Neural cell (in vitro differentiated cells): ENCODE results near the gene CTRB1. TPM values are rescaled to one million over a fixed set of nuclear protein-coding genes. Genes with fewer than 3 reads are reported as not detected.

Experiments
- H2AFZ ChIP-seq: fragments of 200-600, 300-800 bp; sonication (generic), shearing (Covaris generic); 2 replicates; pipeline ENCODE4 v1.6.0; 2014; ENCODE audit warnings: low read depth, mild to moderate bottlenecking, antibody characterized with exemption, low read length, moderate library complexity
- H3F3A ChIP-seq: fragments of 200-600 bp; shearing (Covaris generic); 2 replicates; pipeline ENCODE4 v1.6.1; 2016; ENCODE audit warnings: mild to moderate bottlenecking, moderate library complexity, mixed read lengths, antibody characterized with exemption, low read length; ENCODE audit not compliant: insufficient read depth, poor library complexity, severe bottlenecking
- H3K27ac ChIP-seq: fragments of 200-600, 300-800 bp; sonication (generic), shearing (Covaris generic); 2 replicates; pipeline ENCODE4 v1.5.1; 2014; ENCODE audit warnings: mild to moderate bottlenecking, low read length, moderate library complexity
- H3K27me3 ChIP-seq: fragments of 300-800, 200-600 bp; sonication (generic), shearing (Covaris generic); 2 replicates; pipeline ENCODE4 v1.6.0; 2014; ENCODE audit warnings: mild to moderate bottlenecking, low read depth, low read length, moderate library complexity; ENCODE audit not compliant: insufficient read depth
- H3K36me3 ChIP-seq: fragments of 300-800, 200-600 bp; sonication (generic), shearing (Covaris generic); 2 replicates; pipeline ENCODE4 v1.5.1; 2014; ENCODE audit warnings: mild to moderate bottlenecking, antibody characterized with exemption, low read length, moderate library complexity; ENCODE audit not compliant: insufficient read depth
- H3K4me2 ChIP-seq: fragments of 300-800, 200-600 bp; sonication (generic), shearing (Covaris generic); 2 replicates; pipeline ENCODE4 v1.6.0; 2014; ENCODE audit warnings: mild to moderate bottlenecking, low read length
- H3K4me3 ChIP-seq: fragments of 300-800, 200-600 bp; sonication (generic), shearing (Covaris generic); 2 replicates; pipeline ENCODE4 v1.5.1; 2014; ENCODE audit warnings: mild to moderate bottlenecking, low read length, moderate library complexity
- H3K79me2 ChIP-seq: fragments of 200-600 bp; shearing (Covaris generic); replicated peaks from 2 replicates; pipeline ENCODE4 v1.6.0; 2014; ENCODE audit warnings: mild to moderate bottlenecking, low read length, moderate library complexity; ENCODE audit not compliant: insufficient read depth
- H3K9ac ChIP-seq: fragments of 300-800, 200-600 bp; sonication (generic), shearing (Covaris generic); 2 replicates; pipeline ENCODE4 v1.6.1; 2016; ENCODE audit warnings: mild to moderate bottlenecking, low read length, mixed read lengths
- H3K9me2 ChIP-seq: fragments of 200-600 bp; shearing (Covaris generic); 2 replicates; pipeline ENCODE4 v1.6.1; 2016; ENCODE audit warnings: mild to moderate bottlenecking, low read length, mixed read lengths; ENCODE audit not compliant: insufficient read depth
- H3K9me3 ChIP-seq: fragments of 200-600, 300-800 bp; sonication (generic), shearing (Covaris generic); 2 replicates; pipeline ENCODE4 v1.6.1; 2016; ENCODE audit warnings: mild to moderate bottlenecking, mixed run types, low read length, moderate library complexity, mixed read lengths
- H4K20me1 ChIP-seq: fragments of 200-600 bp; shearing (Covaris generic); 2 replicates; pipeline ENCODE4 v1.6.1; 2016; ENCODE audit warnings: mild to moderate bottlenecking, mixed run types; ENCODE audit not compliant: insufficient read depth
- CTCF ChIP-seq: fragments of 450-650 bp; IDR thresholded peaks from 2 replicates; pipeline ENCODE4 v1.5.1; 2014; ENCODE audit warnings: antibody characterized with exemption, mild to moderate bottlenecking, moderate library complexity; ENCODE audit not compliant: poor library complexity, severe bottlenecking
- EP300 ChIP-seq: fragments of 450-650 bp; conservative IDR thresholded peaks from 2 replicates; pipeline ENCODE4 v1.6.1; 2014; ENCODE audit warnings: antibody characterized with exemption, mild to moderate bottlenecking, moderate library complexity; ENCODE audit not compliant: poor library complexity, severe bottlenecking
- EZH2 ChIP-seq: fragments of 200-600, 300-800 bp; shearing (Covaris generic), sonication (generic); IDR thresholded peaks from 2 replicates; pipeline ENCODE4 v1.6.1; 2014; ENCODE audit warnings: antibody characterized with exemption, low read length, borderline replicate concordance, mild to moderate bottlenecking; ENCODE audit not compliant: insufficient read depth, poor library complexity, severe bottlenecking
- MXI1 ChIP-seq: fragments of 450-650 bp; conservative IDR thresholded peaks from 2 replicates; pipeline ENCODE4 v1.6.1; 2014; ENCODE audit warnings: antibody characterized with exemption, mild to moderate bottlenecking; ENCODE audit not compliant: poor library complexity, severe bottlenecking
- POLR2AphosphoS5 ChIP-seq: IDR thresholded peaks from 2 replicates; pipeline ENCODE4 v1.6.1; 2012
- REST ChIP-seq: IDR thresholded peaks from 2 replicates; pipeline ENCODE4 v1.6.1; 2012; ENCODE audit warnings: borderline replicate concordance
- SMC3 ChIP-seq: fragments of 450-650 bp; conservative IDR thresholded peaks from 2 replicates; pipeline ENCODE4 v1.6.1; 2014; ENCODE audit warnings: antibody characterized with exemption, mild to moderate bottlenecking, moderate library complexity; ENCODE audit not compliant: poor library complexity
- TAF1 ChIP-seq: IDR thresholded peaks from 2 replicates; pipeline ENCODE4 v1.6.1; 2012; ENCODE audit warnings: low read depth
- polyA plus RNA-seq: library from polyadenylated mRNA; depleted of rRNA; stranded (reverse); fragments of >200 nt; gene quantifications from 2 replicates; pipeline ENCODE4 v1.2.3, GENCODE V29; 2014

Gene CTRB1
- polyA plus RNA-seq, 1 donor from 2014 or later: not detected

- H3K9me3 ChIP-seq: no peaks in the 10 kb centered on the region
- H3K79me2 ChIP-seq: no peaks in the 10 kb centered on the region
- no peaks in the 10 kb centered on the region for H3K36me3 ChIP-seq
- H3K9ac ChIP-seq: no peak overlapping the region
- H3K9me2 ChIP-seq: no peaks in the 10 kb centered on the region
- no peak overlapping the region for H3K4me3 ChIP-seq
- H3K27ac ChIP-seq: no peak overlapping the region
- no peak overlapping the region for H2AFZ ChIP-seq
- no peak overlapping the region for H3K4me2 ChIP-seq
- H3F3A ChIP-seq: no peaks in the 10 kb centered on the region
- TF ChIP-seq EZH2 (no peak), SMC3 (no peak), MXI1 (no peak), EP300 (no peak), TAF1 (no peak), CTCF (no peak), POLR2AphosphoS5 (no peak)
- H4K20me1 ChIP-seq: no peaks in the 10 kb centered on the region
- H3K27me3 ChIP-seq: no peaks in the 10 kb centered on the region
These were observed 17.4 kb downstream of the CTRB1 start for GRCh38 chr16:75236232-75236631.

GRCh38 chr16:75236736-75237397, 18.1 kb downstream of the CTRB1 start:
- Histone ChIP-seq H4K20me1 (no peaks in the 10 kb centered on the region), H3K4me3 (no peak overlapping the region), H3K4me2 (no peak overlapping the region), H3K9me3 (no peaks in the 10 kb centered on the region), H3K9ac (no peak overlapping the region), H3K27ac (no peak overlapping the region), H3K36me3 (no peaks in the 10 kb centered on the region), H3K27me3 (no peaks in the 10 kb centered on the region), H2AFZ (no peak overlapping the region), H3F3A (no peaks in the 10 kb centered on the region), H3K79me2 (no peaks in the 10 kb centered on the region), H3K9me2 (no peaks in the 10 kb centered on the region)
- TF ChIP-seq TAF1 (no peak), SMC3 (no peak), EP300 (no peak), POLR2AphosphoS5 (no peak), MXI1 (no peak), CTCF (no peak), REST (no peak)
